ENCODE measurements around the gene KCNQ1OT1.

DNA sequence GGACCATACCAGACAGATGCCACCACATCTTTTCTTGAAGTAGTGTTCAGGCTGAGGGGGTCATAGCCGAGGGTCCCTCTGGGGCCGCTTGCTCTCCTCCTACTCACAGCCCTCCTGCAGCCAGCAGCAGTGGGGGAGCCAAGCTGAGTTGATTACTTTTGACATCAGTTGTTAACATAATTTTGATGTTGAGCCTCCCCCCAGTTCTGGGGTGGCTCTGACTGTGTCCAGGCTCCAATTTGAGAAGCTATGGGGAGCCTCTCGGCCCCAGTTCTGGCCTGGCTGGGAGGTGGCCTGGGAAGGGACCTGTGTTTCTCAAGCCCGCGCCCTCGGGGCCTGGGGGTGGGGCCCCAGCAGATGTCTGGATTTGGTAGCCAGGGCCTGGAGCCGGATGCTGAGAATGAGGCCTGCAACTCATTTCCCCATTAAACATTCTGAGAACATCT, 47.9 kb downstream of the KCNQ1OT1 start:
- TF ChIP-seq POLR2A (IDR thresholded peaks at IDR 0.05) (no peak), CTCF (IDR thresholded peaks at IDR 0.05) (no peak), POLR2AphosphoS5 (IDR thresholded peaks at IDR 0.05; ENCODE audit: insufficient read depth in 1 of 2, low read depth in 1 of 2) (no peak)
